Activated T-cell treated with anti-CD3 and anti-CD28 coated beads for 24 hours (primary cell): ENCODE measurements around the gene CDC37.
"Not testable (repeated sequence)": the region's sequence is repeated elsewhere in the genome, so short reads cannot be mapped to it uniquely, and the experiment has no call there.

Source experiments
- DNase-seq: peaks from one replicate; pipeline ENCODE4 v3.0.0-alpha.2; 2020; ENCODE audit warnings: low read depth

The CDC37 gene

GRCh38 chr19:10395003-10395402 is 8.3 kb downstream of the CDC37 start:
- no peak for DNase-seq

DNA sequence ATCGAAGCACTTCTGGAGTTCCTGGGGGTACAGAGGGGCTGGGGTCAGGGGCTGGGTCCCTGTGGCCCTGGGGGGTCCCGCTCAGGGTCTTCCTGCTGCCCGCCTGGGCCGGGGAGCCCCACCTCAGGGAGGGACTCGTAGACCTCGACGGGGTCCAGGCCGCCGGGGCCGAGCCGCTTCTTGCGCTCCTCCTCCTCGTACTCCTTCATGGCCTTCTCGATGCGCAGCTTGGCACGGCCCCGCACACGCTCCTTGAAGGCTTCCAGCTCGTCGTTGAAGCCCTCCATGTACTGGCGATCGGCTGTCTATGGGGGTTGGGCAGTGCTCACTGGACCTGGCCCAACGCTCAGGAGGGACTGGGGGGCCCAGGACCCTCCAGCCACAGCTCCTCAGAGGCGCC is 10.2 kb downstream of the CDC37 start:
- DNase-seq: no peak

- DNase-seq: no peak
These were observed 11.2 kb downstream of the CDC37 start for GRCh38 chr19:10392120-10392519.

DNA sequence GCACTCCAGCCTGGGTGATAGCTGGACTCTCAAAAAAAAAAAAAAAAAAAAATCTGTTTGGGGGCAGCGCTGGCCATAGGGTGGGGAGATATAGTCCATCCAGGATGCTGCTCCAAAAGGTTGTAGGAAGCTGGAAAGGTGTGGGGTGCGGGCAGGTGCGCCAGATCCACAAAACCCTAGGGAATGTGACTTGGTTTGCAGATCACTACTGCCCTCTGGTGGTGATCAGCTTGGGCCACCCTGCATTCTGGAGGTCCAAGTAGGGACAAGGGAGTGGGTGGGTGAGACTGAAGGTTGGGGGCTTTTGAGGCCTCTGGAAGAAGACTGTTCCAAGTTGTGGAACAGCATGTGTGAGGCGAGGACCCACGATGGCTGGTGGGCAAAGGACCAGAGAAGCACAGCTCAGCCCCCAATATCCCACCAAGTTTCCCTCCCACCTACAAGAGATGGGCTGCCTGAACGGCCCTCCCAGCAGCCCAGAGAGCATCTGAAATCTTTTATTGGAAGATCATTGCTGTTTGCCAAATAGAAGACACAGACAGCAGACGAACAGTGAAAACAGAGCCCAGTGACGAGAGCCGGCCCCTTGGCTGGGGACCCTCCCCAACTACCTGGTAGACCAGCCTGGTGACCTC is 12.6 kb downstream of the CDC37 start:
- DNase-seq: peak; percentile 59

- no peak for DNase-seq
These were observed 13.5 kb downstream of the CDC37 start for GRCh38 chr19:10389863-10390262.

- DNase-seq: peak; percentile 73
These were observed 14.4 kb downstream of the CDC37 start for GRCh38 chr19:10388957-10389356.

DNA sequence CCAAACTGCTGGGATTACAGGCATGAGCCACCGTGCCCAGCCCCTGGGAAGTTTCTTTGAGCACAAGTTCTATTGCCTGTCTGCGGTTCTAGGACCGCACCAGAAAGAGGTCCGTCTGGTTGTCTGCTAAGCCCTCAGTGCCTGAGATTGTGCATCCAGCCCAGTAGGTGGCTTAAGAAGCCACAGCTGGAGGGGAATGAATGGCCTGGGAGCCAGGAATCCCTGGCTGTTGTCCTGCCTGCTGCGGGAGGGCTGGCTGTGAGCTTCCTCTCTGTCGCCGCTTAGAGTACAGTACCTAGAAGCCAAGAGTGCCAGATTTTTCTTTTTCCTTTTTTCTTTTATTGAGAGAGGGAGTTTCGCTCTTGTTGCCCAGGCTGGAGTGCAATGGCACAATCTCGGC is 18.8 kb downstream of the CDC37 start:
- no peak for DNase-seq

GRCh38 chr19:10383223-10383499 is 20.2 kb downstream of the CDC37 start:
- DNase-seq: not testable (repeated sequence)

- DNase-seq: peak; percentile 93
These were observed 22.8 kb downstream of the CDC37 start, which contains the start of gene TYK2 for GRCh38 chr19:10380313-10381102. TSS of gene TYK2 (minus strand) at chr19:10380572. CDS start at chr19:10378406, 2,166 bp downstream.

DNA sequence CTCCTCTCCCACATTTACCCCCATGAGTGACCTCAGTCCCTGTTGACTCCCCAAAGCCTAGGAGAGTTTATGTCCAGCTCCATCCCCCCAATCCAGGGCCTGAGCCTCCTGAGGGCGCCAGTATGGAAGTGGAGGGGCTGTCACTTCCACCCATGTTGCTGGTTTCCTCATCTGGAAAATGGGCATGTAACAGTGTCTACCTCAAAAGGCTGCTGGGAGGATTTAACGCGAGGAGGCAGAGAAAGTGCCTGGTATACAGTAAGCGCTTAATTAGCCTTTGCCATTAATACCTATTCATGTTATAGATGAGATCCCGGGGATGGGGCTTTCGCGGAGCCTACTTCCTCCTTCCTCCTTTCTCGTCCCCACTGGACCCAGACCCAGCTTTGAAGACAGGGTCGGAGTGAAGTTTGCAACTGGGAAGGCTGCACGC is 23.4 kb downstream of the CDC37 start:
- DNase-seq: no peak

DNA sequence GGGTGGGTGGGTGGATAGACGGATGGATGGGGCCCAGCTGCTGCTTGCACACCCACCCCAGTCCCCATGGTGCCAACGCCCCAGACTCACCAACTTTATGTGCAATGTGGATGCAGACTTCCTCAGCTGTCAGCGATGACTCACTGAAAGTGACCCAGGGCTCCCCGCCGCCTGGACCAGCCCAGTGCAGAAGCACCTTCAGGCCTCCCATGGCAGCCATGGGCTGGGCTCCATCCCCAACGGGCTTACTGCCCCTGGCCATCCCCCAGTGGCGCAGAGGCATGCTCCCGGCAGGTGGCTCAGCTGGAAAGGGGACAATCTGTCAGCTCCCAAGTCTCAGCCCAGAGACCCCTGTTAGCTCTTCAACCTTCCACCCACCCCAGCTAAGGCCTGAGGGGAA is 25.2 kb downstream of the CDC37 start:
- no peak for DNase-seq

DNA sequence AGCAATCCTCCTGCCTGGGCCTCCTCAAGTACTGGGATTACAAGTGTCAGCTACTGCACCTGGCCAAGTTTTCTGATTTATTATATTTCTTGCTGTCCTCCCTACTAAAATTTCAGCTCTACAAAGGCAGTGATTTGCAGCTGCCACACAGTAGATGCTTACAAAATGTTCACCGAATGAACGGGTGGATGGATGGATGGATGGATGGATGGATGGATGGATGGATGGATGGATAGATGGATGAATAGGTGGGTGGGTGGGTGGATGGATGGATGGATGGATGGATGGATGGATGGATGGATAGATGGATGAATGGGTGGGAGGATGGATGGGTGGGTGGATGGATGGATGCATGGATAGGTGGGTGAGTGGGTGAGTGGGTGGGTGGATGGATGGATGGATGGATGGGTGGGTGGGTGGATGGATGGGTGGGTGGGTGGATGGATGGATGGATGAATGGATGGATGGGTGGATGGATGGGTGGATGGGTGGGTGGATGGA is 26.2 kb downstream of the CDC37 start:
- not testable (repeated sequence) for DNase-seq

GRCh38 chr19:10374931-10375330 is 28.4 kb downstream of the CDC37 start:
- DNase-seq: no peak

- no peak for DNase-seq
These were observed 30.7 kb downstream of the CDC37 start for GRCh38 chr19:10372690-10373089.

DNA sequence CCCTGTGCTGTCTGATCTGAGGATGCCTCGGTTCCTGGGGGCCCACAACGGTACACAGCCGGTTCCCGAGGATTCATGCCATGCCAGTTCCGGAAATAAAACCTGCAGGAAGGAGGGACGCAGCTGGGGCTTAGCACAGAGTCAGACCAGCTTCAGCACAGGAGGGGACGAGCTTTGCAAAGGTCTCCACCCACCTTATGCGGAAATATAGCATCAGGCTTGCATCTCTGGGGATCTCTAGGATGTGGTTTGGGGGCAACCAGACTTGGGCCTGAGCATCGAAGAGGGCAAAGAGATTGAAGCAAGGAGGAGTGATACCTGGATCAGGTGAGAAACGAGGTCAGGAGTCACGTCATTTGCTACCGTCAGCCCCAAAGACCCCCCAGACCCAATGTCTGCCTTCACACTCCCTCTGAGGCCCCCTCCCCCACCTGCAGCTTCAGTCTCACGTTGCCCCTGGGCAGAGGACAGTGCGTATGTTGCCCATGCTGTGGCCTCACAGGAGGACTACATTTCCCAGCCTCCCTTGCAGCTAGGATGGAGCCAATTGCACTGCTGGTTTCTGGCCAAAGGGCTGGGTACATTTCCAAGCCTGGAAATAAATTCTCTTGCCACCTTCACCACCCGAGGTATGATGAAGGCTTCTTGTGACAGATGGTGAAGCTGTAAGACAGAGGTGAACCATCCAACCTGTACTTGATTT is 35.1 kb downstream of the CDC37 start:
- no peak for DNase-seq

DNA sequence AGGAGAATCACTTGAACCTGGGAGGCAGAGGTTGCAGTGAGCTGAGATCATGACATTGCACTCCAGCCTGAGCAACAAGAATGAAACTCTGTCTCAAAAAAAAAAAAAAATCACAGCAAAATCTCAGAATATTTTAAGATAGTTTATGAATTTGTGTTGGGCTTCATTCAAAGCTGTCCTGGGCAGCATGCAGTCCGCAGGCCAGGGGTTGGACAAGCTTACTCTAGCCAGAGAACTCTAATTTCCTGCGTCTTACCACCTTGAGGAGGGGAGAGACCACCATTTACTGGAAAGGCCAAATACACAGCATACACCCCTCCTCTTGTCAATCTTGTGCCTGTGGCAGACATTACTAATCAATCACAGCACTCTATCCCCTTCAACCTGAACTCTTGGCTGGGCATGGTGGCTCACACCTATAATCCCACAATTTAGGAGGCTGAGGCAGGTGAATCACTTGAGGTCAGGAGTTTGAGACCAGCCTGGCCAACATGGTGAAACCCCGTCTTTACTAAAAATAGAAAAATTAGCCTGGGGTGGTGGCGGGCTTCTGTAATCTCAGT is 36.3 kb downstream of the CDC37 start:
- not testable (repeated sequence) for DNase-seq

DNA sequence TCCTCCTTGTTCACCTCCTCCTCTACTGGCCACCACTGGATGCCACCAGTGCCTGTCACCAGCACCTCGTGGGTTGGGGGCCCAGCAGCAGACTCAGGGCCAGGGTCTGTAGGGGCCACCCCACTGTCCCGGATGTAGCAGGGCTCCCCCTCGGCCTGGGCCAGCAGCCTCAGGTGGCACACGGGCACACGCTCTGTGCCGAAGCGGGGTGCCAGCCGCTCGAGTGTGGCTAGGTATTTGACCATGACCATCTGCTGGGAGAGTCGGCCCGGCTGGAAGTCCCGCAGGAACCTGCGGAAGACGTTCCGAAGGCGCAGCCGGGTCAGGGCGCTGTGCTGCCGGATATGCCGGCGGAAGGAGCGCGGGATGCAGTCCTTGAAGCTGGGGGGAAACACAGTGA is 37.8 kb downstream of the CDC37 start:
- no peak for DNase-seq

DNA sequence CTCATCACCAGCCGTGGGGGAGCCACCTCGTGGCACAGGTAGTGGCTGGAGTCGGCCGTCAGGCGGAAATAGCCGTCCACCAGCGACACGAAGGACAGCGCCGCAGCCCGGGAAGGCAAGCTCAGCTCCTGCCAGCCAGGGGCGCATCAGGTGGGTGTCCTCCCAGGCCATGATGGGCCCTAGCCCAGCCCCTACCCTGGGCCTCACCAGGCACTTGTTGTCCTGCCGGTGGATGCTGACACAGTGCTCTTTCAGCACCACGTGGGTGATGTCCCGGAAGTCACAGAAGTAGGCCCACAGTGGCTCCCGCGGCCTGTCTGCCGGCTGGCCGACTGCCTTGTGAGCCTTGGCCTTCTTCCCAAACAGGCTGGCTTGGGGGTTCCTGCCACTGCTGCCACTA is 38.7 kb downstream of the CDC37 start:
- no peak for DNase-seq

- DNase-seq: no peak
These were observed 39.5 kb downstream of the CDC37 start for GRCh38 chr19:10363789-10364281.

DNA sequence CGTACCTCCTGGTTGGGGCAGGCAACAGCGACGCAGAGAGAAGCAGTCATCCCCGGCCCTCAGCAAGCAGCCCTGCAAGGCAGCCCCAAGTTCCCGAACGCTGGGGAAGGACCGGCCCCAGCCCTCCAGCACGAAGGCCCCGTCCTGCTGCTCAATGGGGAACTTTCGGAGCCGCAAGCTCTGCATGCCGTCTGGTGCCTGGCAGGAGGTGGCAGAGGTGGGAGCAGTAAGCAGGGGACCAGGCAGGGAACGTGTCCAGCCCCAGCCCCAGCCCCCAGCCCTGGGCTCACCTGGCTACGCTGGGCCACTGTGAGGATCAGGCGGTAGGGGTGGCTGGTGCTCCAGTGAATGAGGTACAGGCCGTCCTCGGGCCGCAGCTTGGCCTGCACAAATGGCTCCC is 41.1 kb downstream of the CDC37 start:
- no peak for DNase-seq

- DNase-seq: no peak
These were observed 41.8 kb downstream of the CDC37 start for GRCh38 chr19:10361569-10362011.

DNA sequence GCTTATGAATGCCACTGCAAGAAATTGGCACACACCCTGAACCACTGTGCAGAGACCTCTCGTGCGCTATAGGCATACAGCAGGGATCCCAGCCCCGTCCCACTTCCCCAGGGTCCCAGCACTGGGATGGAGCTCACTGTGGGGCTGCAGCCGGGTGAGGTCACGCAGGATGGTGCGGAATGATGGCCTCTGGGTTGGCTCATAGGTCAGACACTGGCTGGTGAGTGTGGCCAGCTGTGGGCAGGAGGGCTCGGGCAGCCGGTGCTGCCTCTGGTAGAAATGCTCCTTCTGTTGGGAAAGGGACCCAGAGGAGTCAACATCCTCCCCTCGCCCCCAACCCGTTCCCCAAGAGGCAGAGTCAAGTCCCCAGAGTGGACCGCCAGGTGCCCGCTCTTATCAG is 46.9 kb downstream of the CDC37 start:
- no peak for DNase-seq
